ENCODE measurements around the gene HNF4A. TPM values are rescaled to one million over a fixed set of nuclear protein-coding genes. Genes with fewer than 3 reads are reported as not detected.

HNF4A gene
- total RNA-seq, 2 experiments from 2014 or later: not detected

DNA sequence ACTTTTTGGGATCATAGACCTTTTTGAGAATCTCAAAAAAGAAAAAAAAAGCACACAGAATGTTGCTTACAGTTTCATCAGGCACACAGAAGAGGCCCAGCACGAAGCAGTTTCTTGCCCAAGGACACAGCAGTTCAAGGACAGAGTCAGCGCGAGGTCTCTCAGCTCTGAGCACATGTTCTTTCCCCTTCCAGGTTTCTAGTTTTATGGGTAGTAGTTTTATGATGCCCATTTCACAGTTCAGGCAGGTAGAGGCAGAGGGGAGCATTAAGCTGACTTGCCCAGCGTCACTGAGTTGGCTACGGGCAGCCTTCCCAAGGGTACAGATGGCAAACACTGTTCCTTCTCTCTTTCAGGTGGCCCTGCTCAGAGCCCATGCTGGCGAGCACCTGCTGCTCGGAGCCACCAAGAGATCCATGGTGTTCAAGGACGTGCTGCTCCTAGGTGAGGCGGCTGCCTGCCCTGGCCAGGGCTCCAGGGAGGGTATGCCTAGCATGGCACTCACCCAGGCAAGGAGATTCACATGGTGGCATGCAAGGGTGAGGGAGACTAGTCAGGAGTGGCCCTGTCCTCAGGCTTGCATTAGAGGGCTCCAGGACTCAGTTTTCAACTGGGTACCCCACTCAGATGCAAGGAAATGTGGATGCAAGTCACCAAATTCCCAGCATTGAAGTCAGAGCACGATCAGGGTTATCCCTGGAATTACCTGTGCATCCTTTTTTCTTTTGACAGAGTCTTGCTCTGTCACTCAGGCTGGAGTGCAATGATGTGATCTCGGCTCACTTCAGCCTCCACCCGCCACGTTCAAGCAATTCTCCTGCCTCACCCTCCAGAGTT is 62.8 kb downstream of the HNF4A start:
- ChIA-PET POLR2A (no interaction called here), CTCF (ENCODE audit: unreplicated experiment) (no interaction called here)
- H3K4me2 ChIP-seq (ENCODE audit: low read length): no peak overlapping the region
- H3K4me3 ChIP-seq (ENCODE audit: low read depth, low read length, poor library complexity, severe bottlenecking): no peak overlapping the region
- H3K9me2 ChIP-seq (ENCODE audit: insufficient read depth, low read length): no peaks in the 10 kb centered on the region
- no peak for DNase-seq (ENCODE audit: low spot score)
- H3K27ac ChIP-seq (ENCODE audit: low read depth, low read length, poor library complexity, severe bottlenecking): no peak overlapping the region
- no peaks in the 10 kb centered on the region for H3K36me3 ChIP-seq (ENCODE audit: insufficient read depth, low read length)
- no peaks in the 10 kb centered on the region for H4K20me1 ChIP-seq (ENCODE audit: insufficient read depth, low read length)
- H3K79me2 ChIP-seq (ENCODE audit: insufficient read depth, low read depth, low read length): no peaks in the 10 kb centered on the region
- no TSS peak for BruUV-seq (replicated peaks)
- no peaks in the 10 kb centered on the region for H3K4me1 ChIP-seq (ENCODE audit: insufficient read depth, low read length, poor library complexity, severe bottlenecking)
- TF ChIP-seq, protein P1, sequence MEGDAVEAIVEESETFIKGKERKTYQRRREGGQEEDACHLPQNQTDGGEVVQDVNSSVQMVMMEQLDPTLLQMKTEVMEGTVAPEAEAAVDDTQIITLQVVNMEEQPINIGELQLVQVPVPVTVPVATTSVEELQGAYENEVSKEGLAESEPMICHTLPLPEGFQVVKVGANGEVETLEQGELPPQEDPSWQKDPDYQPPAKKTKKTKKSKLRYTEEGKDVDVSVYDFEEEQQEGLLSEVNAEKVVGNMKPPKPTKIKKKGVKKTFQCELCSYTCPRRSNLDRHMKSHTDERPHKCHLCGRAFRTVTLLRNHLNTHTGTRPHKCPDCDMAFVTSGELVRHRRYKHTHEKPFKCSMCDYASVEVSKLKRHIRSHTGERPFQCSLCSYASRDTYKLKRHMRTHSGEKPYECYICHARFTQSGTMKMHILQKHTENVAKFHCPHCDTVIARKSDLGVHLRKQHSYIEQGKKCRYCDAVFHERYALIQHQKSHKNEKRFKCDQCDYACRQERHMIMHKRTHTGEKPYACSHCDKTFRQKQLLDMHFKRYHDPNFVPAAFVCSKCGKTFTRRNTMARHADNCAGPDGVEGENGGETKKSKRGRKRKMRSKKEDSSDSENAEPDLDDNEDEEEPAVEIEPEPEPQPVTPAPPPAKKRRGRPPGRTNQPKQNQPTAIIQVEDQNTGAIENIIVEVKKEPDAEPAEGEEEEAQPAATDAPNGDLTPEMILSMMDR (conservative IDR thresholded peaks at IDR 0.05; ENCODE audit: low read length): no peak
- no peak for TF ChIP-seq EZH2phosphoT487 (IDR thresholded peaks at IDR 0.05; ENCODE audit: borderline replicate concordance, low read depth, low read length)
- H3K9me3 ChIP-seq (ENCODE audit: low read length): no peaks in the 10 kb centered on the region
- intact Hi-C loops (cut with micrococcal nuclease; ENCODE audit: unreplicated experiment): no loop called here
- H2AFZ ChIP-seq (ENCODE audit: low read length): no peak overlapping the region

DNA sequence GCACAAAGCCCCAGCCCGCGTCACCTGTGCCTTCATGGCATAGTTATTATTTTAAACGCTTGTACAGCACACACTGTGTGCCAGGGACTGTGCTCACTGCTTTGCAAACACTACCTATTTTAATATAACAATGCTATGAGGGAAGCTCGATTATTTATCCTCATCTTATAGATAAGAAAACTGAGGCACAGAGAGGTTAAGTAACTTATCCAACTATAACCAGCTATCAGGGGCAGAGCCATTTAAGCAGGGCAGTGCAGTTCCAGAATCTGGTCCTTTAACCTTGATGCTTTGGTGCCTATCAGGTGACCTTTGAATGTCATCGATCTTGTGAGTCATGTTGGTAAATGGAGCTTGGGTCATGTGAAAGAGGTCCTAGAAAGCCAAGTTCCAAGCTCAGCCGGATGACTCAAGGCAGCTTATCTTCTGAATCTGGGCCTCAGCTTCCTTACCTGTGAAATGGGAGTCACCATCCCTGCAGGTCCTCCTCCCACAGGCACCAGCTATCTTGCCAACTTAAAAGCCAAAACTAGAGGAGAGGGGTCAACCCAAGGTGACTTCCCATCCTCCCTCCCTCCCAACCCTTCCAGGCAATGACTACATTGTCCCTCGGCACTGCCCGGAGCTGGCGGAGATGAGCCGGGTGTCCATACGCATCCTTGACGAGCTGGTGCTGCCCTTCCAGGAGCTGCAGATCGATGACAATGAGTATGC is 63.8 kb downstream of the HNF4A start:
- no peak for TF ChIP-seq EZH2phosphoT487 (IDR thresholded peaks at IDR 0.05; ENCODE audit: borderline replicate concordance, low read depth, low read length)
- TF ChIP-seq, protein P1 (conservative IDR thresholded peaks at IDR 0.05; ENCODE audit: low read length): no peak
- no TSS peak for BruUV-seq (replicated peaks)
- Histone ChIP-seq H3K36me3 (ENCODE audit: insufficient read depth, low read length) (no peaks in the 10 kb centered on the region), H4K20me1 (ENCODE audit: insufficient read depth, low read length) (no peaks in the 10 kb centered on the region), H3K9me3 (ENCODE audit: low read length) (no peaks in the 10 kb centered on the region), H2AFZ (ENCODE audit: low read length) (no peak overlapping the region), H3K27ac (ENCODE audit: low read depth, low read length, poor library complexity, severe bottlenecking) (no peak overlapping the region), H3K4me2 (ENCODE audit: low read length) (no peak overlapping the region), H3K9me2 (ENCODE audit: insufficient read depth, low read length) (no peaks in the 10 kb centered on the region), H3K4me3 (ENCODE audit: low read depth, low read length, poor library complexity, severe bottlenecking) (no peak overlapping the region), H3K4me1 (ENCODE audit: insufficient read depth, low read length, poor library complexity, severe bottlenecking) (no peaks in the 10 kb centered on the region), H3K79me2 (ENCODE audit: insufficient read depth, low read depth, low read length) (no peaks in the 10 kb centered on the region)
- CTCF ChIA-PET (ENCODE audit: unreplicated experiment): no interaction called here
- intact Hi-C loops (cut with micrococcal nuclease; ENCODE audit: unreplicated experiment): no loop called here
- POLR2A ChIA-PET: no interaction called here
- DNase-seq (ENCODE audit: low spot score): no peak

DNA sequence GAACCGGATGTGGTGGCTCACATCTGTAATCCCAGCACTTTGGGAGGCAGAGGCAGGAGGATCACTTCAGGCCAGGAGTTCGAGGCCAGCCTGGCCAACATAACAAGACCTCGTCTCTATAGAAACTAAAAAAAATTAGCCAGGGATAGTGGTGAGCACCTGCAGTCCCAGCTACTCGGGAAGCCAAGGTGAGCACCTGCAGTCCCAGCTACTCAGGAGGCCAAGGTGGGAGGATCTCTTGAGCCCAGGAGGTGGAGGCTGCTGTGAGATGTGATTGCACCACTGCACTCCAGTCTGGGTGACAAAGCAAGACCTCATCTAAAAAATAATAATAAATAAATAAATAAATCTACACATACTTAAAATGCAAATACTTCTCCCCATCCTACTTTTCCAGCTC is 65.0 kb downstream of the HNF4A start:
- Histone ChIP-seq H3K4me3 (ENCODE audit: low read depth, low read length, poor library complexity, severe bottlenecking) (no peak overlapping the region), H3K79me2 (ENCODE audit: insufficient read depth, low read depth, low read length) (no peaks in the 10 kb centered on the region), H2AFZ (ENCODE audit: low read length) (no peak overlapping the region), H3K9me3 (ENCODE audit: low read length) (no peaks in the 10 kb centered on the region), H3K4me2 (ENCODE audit: low read length) (no peak overlapping the region), H3K4me1 (ENCODE audit: insufficient read depth, low read length, poor library complexity, severe bottlenecking) (no peaks in the 10 kb centered on the region), H3K9me2 (ENCODE audit: insufficient read depth, low read length) (no peaks in the 10 kb centered on the region), H3K36me3 (ENCODE audit: insufficient read depth, low read length) (no peaks in the 10 kb centered on the region), H4K20me1 (ENCODE audit: insufficient read depth, low read length) (no peaks in the 10 kb centered on the region), H3K27ac (ENCODE audit: low read depth, low read length, poor library complexity, severe bottlenecking) (no peak overlapping the region)
- ChIA-PET POLR2A (no interaction called here), CTCF (ENCODE audit: unreplicated experiment) (no interaction called here)
- no peak for DNase-seq (ENCODE audit: low spot score)
- intact Hi-C loops (cut with micrococcal nuclease; ENCODE audit: unreplicated experiment): no loop called here
- BruUV-seq (replicated peaks): no TSS peak
- TF ChIP-seq EZH2phosphoT487 (IDR thresholded peaks at IDR 0.05; ENCODE audit: borderline replicate concordance, low read depth, low read length): no peak
- TF ChIP-seq, protein P1 (conservative IDR thresholded peaks at IDR 0.05; ENCODE audit: low read length): no peak

Data from OCI-LY7 (cell line).